GM18907 (cell line): ENCODE measurements around the gene EPG5.

ENCODE experiments used
- ATAC-seq: cut with Tn5 transposase; IDR thresholded peaks from one replicate; pipeline ENCODE4 v1.9.1; 2021; ENCODE audit warnings: mild to moderate bottlenecking, moderate library complexity; ENCODE audit not compliant: unreplicated experiment

The EPG5 gene

DNA sequence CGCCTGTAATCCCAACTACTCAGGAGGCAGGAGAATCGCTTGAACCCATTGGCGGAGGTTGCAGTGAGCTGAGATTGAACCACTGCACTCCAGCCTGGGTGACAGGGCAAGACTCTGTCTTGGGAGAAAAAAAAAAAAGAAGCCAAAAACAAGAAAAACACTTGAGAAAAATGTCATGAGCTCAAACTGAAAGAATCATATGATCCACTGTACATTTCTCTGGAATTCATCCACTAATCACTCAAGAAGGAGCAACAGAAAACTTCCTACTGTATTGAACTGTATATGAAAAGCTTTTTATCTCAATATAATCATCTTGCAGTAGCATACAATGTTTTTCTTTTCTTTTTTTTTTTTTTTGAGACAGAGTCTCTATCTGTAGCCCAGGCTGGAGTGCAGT is 40.4 kb downstream of the EPG5 start:
- ATAC-seq: no peak

- no peak for ATAC-seq
Observed at GRCh38 chr18:45926085-45926484, 41.0 kb downstream of the EPG5 start.

DNA sequence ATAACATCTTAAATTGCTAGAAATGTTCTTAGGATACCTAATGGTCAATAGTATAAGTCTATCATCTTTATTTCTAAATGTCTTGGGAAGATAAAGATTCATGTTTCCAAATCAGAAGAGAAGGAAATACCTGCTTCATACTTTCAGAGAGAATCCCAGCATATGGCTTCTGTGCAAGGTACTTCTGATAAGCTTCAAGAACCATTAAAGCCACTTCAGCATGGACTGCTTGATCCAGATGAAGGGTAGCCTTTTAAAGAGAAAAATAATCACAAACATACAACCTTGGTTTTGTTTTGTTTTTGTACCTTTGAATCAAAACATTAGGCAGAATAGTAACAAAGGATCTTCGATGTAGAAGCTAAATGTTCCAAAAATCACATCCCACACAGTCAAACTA is 44.0 kb downstream of the EPG5 start:
- ATAC-seq: no peak

DNA sequence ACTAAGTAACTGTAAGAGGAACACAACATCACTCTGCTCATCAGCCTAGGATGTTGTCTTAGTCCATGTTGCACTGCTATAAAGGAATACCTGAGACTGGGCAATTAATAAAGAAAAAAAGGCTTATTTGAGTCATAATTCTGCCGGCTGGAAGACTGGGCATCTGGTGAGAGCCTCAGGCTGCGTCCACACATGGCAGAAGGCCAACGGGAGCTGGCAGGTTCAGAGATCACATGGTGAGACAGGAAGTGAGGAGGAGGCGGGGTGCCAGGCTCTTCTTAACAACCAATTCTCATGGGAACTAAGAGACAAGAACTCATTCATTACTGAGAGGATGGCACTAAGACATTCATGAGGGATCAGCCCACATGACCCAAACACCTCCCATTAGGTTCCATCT is 46.8 kb downstream of the EPG5 start:
- no peak for ATAC-seq

- ATAC-seq: no peak
Observed at GRCh38 chr18:45916302-45916701, 50.8 kb downstream of the EPG5 start.

DNA sequence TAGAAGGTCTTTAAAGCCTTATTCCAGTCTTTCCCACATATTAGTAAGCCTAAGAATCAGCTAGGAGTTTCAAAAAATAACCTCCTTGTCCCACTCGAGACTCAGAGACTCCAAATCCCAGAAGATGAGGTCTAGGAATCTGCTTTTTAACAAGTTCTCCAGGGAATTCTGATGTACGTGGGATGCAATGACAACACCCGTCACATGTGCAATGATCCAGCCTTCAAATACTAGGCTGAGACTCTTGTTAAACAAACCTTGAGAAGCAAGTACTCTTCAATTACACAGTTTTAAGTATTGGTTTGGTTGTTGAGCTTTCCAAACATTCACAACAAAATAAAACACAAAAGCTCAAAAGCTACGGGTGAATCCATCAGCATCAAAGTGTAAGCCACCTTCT is 53.9 kb downstream of the EPG5 start:
- no peak for ATAC-seq

GRCh38 chr18:45910405-45911023 is 56.6 kb downstream of the EPG5 start:
- peak; percentile 88 for ATAC-seq

GRCh38 chr18:45901654-45902210 is 65.4 kb downstream of the EPG5 start:
- ATAC-seq: no peak

- no peak for ATAC-seq
Observed at GRCh38 chr18:45900623-45901022, 66.5 kb downstream of the EPG5 start.

DNA sequence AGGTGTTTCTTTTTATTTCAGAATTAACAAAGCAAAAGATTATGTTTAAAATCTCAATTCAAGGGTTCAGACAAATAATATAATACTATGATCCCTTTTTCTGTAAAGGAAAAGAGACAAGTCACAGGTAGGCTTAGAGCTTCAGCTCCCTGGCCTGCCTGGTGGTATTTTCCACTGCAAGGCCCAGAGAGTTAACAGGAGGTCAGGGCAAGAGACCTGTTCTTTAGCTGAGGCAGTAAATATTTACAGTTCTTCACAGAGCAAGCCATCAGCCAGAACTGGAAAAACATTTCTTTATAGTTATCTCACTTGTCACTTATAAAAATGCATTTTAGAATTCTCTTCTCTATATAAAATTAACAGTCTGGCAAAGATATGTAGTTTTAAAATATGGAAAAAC is 70.1 kb downstream of the EPG5 start:
- no peak for ATAC-seq

DNA sequence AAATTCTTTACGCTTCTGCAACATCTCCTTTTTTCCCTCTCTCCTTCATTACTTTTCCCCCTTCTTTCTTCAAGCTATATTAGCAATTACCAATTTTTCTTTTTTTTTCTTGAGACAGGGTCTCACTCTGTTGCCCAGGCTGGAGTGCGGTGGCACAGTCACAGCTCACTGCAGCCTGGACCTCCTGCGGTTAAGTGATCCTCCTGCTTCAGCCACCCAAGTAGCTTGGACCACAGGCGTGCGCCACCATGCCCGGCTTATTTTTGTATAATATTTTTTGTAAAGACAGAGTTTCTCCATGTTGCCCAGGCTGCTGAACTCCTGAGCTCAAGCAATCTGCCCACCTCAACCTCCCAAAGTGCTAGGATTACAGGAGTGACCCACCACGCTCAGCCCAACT is 70.7 kb downstream of the EPG5 start:
- no peak for ATAC-seq

DNA sequence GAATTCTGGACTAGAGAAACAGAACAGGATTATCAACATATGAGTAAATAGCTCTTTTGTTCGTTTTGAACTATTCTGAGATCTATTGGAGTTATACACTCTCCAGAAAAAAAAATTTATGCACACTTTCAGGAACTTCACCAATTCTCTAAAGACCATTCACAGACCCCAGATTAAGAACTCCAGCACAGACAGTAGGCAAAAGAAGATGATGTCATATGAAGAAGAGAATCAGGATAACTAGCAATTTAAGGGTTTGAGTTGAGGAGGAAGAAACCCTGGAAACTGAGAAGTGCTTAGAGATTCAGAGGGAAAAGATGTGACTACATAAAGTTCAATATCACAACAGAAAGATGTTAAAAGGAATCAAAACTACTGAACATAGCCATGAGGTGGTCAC is 71.8 kb downstream of the EPG5 start:
- no peak for ATAC-seq

DNA sequence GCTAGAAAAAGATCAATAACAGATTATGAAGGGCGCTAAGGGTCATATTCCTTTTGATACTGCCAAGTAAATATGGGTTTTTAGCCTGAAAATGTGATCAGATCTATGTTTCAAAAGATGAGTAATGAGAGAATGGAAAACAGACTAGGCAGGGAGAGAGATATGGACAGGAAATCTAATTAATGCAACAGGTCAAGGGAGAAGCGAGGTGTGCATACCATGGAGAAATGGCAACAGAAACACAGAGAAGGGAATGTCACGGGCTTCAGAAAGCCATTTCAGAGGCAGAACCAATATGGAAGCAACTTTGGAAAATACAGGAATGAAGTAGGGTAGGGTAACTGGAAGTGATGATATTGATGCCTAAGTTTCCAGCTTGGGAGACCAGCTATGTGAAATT is 72.3 kb downstream of the EPG5 start:
- no peak for ATAC-seq

DNA sequence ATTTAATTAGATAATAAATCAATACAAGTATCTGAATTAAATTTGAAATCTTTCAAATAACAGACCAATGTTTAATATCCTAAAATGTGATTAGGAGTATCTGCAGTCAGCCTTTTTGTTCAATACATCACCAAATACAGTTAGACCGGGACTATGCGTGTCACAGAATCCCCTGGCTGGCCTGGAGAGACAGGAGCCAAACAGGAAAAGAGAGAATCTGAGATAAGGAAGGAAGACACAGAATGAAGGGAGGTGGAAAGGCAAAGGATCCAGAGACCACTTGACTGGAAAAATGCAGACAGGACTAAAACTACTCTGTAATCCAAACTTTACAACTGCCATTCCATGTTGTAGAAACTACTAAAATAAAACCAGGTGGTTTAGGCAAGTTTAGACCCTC is 75.3 kb downstream of the EPG5 start:
- ATAC-seq: no peak

DNA sequence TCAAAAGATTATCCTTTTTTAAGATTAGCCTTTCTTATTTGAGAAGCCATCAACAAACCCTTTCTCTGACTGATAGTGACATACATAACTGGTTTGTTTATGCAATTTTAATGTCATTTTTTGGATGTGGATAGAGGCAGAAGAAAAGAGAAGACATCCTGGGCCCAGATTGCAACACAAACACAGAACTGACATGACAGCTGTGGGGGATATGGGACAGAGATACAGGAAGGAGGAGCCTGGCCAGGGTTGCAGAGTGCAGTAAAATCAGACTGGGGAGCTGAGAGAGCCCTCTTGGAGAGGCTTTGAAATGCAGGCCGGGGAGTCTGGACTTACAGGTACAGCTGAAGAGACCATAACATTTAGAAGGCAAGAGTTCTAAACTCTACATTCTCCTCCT is 76.5 kb downstream of the EPG5 start:
- no peak for ATAC-seq

DNA sequence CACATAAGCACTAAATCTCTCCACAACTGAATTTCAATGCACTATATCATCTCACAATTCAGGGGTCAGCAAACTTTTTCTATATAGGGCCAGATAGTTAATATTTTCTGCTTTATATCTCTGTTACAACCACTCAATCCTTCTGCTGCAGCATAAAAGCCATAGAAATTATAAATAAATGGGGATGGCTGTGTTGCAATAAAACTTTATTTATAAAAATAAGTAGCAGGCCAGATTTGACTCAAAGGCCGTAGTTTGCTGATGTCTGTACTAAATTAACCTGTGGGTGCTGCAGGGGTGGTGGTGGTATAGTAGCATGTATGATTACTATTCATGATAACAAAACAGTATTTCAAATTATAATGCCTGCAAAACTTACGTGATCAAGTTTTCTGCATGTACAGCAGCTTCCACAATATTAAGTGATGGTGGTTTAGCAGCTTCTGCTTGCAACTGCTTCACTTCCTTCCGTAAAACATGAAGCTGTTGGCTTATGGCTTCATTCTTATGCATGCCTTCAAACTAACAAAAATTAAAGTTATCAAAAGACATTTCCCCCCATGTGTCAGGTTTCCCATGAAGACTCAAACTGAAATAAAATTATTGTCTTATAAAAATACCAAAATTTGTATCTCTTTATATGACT is 77.6 kb downstream of the EPG5 start:
- no peak for ATAC-seq

GRCh38 chr18:45887585-45887984 is 79.5 kb downstream of the EPG5 start:
- no peak for ATAC-seq

DNA sequence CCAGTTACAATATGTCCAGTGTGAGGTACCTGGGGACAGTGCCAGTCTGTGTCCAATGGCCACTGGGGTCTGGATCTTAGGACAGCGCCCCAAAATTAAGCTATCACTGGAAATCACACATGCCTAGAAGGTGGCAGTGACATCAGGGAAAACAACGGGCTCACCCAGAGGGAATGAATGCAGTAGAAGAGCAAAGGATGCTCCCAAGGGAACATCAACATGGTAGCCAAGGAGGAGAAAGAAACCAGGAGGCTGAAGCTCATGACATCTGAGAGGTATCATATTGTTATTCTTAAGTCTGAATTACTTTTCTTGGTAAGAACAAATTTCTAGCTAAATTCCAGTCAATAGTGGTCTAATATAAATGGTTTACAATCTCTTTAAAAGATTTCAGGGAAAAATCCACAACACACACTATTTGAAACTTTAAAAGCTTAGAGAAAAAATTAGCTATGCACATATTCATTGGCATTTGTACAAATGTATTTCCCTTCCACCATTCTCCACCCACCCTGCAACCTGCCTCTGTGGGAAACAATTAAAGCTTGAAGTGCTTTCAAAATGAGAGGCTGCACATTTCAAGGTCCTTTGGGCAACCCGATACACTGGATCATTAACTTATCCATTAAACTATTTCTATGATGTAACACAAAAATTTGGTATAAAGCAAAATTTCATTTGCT is 86.1 kb downstream of the EPG5 start:
- ATAC-seq: no peak

GRCh38 chr18:45879681-45880655 is 87.2 kb downstream of the EPG5 start:
- ATAC-seq: peak; percentile 82

- ATAC-seq: no peak
Observed at GRCh38 chr18:45877403-45877802, 89.7 kb downstream of the EPG5 start.

- no peak for ATAC-seq
Observed at GRCh38 chr18:45876161-45876560, 91.0 kb downstream of the EPG5 start.
